SK-N-SH treated with all-trans-retinoic acid at 6 μM for 48 hours (cell line): ENCODE measurements around the gene REPS2.

Experiments used
- ATAC-seq: fragments of 200-7000 bp; cut with Tn5 transposase; 3 replicates; pipeline ENCODE4 v1.9.1; 2020; ENCODE audit warnings: mild to moderate bottlenecking, moderate library complexity
- ARNTL ChIP-seq: fragments of 450-650 bp; formaldehyde crosslinking; IDR thresholded peaks from 2 replicates; pipeline ENCODE4 v1.5.0; 2020; ENCODE audit warnings: low read depth, mild to moderate bottlenecking, moderate library complexity, borderline replicate concordance
- BACH2 ChIP-seq: fragments of 250-450 bp; sonication (Bioruptor Pico); IDR thresholded peaks from 2 replicates; pipeline ENCODE4 v1.9.0; 2021; ENCODE audit warnings: mild to moderate bottlenecking, borderline replicate concordance
- CSDC2 ChIP-seq: fragments of 250-450 bp; sonication (Bioruptor Pico); IDR thresholded peaks from 2 replicates; pipeline ENCODE4 v1.5.0; 2020; ENCODE audit warnings: mild to moderate bottlenecking, moderate library complexity
- ESRRG ChIP-seq: fragments of 250-450 bp; sonication (Bioruptor Pico); IDR thresholded peaks from 2 replicates; pipeline ENCODE4 v1.6.1; 2021; ENCODE audit warnings: mild to moderate bottlenecking
- GLIS3 ChIP-seq: fragments of 250-450 bp; sonication (Bioruptor Pico); IDR thresholded peaks from 2 replicates; pipeline ENCODE4 v1.5.0; 2020; ENCODE audit warnings: mild to moderate bottlenecking, moderate library complexity
- ISL1 ChIP-seq: fragments of 250-450 bp; sonication (Bioruptor Pico); IDR thresholded peaks from 2 replicates; pipeline ENCODE4 v2.1.2; 2022; ENCODE audit warnings: mild to moderate bottlenecking, moderate library complexity
- OSR1 ChIP-seq: fragments of 250-450 bp; sonication (Bioruptor Pico); IDR thresholded peaks from 2 replicates; pipeline ENCODE4 v1.8.0; 2022; ENCODE audit warnings: moderate library complexity, mild to moderate bottlenecking, inconsistent platforms
- PPARA ChIP-seq: fragments of 250-450 bp; sonication (Bioruptor Pico); IDR thresholded peaks from 2 replicates; pipeline ENCODE4 v1.5.0; 2020; ENCODE audit warnings: mild to moderate bottlenecking, borderline replicate concordance
- RARB ChIP-seq: fragments of 250-450 bp; sonication (Bioruptor Pico); IDR thresholded peaks from 2 replicates; pipeline ENCODE4 v1.8.0; 2021; ENCODE audit warnings: mild to moderate bottlenecking, moderate library complexity
- SNAI2 ChIP-seq: fragments of 250-450 bp; sonication (Bioruptor Pico); IDR thresholded peaks from 2 replicates; pipeline ENCODE4 v1.5.0; 2020; ENCODE audit warnings: mild to moderate bottlenecking, moderate library complexity
- TCF4 ChIP-seq: fragments of 250-450 bp; sonication (Bioruptor Pico); IDR thresholded peaks from 2 replicates; pipeline ENCODE4 v1.8.0; 2021; ENCODE audit warnings: mild to moderate bottlenecking, moderate library complexity, borderline replicate concordance
- TOX ChIP-seq: fragments of 250-450 bp; sonication (Bioruptor Pico); IDR thresholded peaks from 2 replicates; pipeline ENCODE4 v1.8.0; 2021; ENCODE audit warnings: mild to moderate bottlenecking, moderate library complexity, borderline replicate concordance
- ZC3H10 ChIP-seq: fragments of 250-450 bp; sonication (Bioruptor Pico); IDR thresholded peaks from 2 replicates; pipeline ENCODE4 v1.5.1; 2021; ENCODE audit warnings: mild to moderate bottlenecking, moderate library complexity
- ZFP3 ChIP-seq: fragments of 250-450 bp; sonication (Bioruptor Pico); IDR thresholded peaks from 2 replicates; pipeline ENCODE4 v1.5.0; 2020; ENCODE audit warnings: mild to moderate bottlenecking, moderate library complexity
- ZFP30 ChIP-seq: fragments of 450-650 bp; formaldehyde crosslinking; IDR thresholded peaks from 2 replicates; pipeline ENCODE4 v1.5.0; 2022; ENCODE audit warnings: mild to moderate bottlenecking, moderate library complexity
- ZNF565 ChIP-seq: fragments of 450-650 bp; formaldehyde crosslinking; conservative IDR thresholded peaks from 2 replicates; pipeline ENCODE4 v1.5.0; 2020; ENCODE audit warnings: low read depth, mild to moderate bottlenecking, moderate library complexity
- ZNF70 ChIP-seq: fragments of 450-650 bp; formaldehyde crosslinking; IDR thresholded peaks from 2 replicates; pipeline ENCODE4 v1.5.0; 2020; ENCODE audit warnings: mild to moderate bottlenecking, moderate library complexity
- ZNF8 ChIP-seq: fragments of 450-650 bp; formaldehyde crosslinking; IDR thresholded peaks from 2 replicates; pipeline ENCODE4 v1.5.0; 2020; ENCODE audit warnings: mild to moderate bottlenecking, moderate library complexity
- TF ChIP-seq, protein P1 (sequence below): fragments of 250-450 bp; sonication (Bioruptor Pico); IDR thresholded peaks from 2 replicates; pipeline ENCODE4 v1.8.0; 2020; ENCODE audit warnings: mild to moderate bottlenecking, moderate library complexity, borderline replicate concordance
- TF ChIP-seq, protein P2 (sequence below): fragments of 250-450 bp; sonication (Bioruptor Pico); IDR thresholded peaks from 2 replicates; pipeline ENCODE4 v1.5.1; 2021; ENCODE audit warnings: mild to moderate bottlenecking, moderate library complexity
- TF ChIP-seq, protein P3 (sequence below): fragments of 250-450 bp; sonication (Bioruptor Pico); IDR thresholded peaks from 2 replicates; pipeline ENCODE4 v1.5.1; 2020; ENCODE audit warnings: low read depth, mild to moderate bottlenecking, moderate library complexity
- TF ChIP-seq, protein P4 (sequence below): fragments of 250-450 bp; sonication (Bioruptor Pico); IDR thresholded peaks from 2 replicates; pipeline ENCODE4 v1.8.0; 2021; ENCODE audit warnings: low read depth, mild to moderate bottlenecking, moderate library complexity, borderline replicate concordance

The REPS2 gene

DNA sequence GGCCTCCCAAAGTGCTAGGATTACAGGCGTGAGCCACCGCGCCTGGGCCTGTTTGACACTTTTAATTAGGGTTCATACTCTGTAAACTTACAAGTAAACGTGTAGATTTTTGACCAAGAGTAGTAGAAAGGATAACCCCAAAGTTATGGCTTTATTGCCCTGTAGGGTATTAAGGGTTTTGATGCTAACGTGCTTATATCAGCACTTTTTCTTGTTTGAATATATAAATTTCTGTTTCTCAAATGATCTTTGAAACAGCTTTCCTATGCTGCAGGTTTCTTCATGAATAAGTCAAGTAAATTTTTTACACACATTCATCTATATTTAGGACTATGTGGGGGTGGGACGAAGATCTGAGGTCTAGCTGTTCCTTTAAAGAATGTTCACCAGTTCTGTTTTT lies 29.3 kb upstream of the REPS2 start:
- no peak for TF ChIP-seq ZNF565 (CRISPR knock-in tag)
- no peak for TF ChIP-seq ARNTL (CRISPR knock-in tag)
- TF ChIP-seq TCF4 (CRISPR knock-in tag) = no peak
- TF ChIP-seq, protein P1, sequence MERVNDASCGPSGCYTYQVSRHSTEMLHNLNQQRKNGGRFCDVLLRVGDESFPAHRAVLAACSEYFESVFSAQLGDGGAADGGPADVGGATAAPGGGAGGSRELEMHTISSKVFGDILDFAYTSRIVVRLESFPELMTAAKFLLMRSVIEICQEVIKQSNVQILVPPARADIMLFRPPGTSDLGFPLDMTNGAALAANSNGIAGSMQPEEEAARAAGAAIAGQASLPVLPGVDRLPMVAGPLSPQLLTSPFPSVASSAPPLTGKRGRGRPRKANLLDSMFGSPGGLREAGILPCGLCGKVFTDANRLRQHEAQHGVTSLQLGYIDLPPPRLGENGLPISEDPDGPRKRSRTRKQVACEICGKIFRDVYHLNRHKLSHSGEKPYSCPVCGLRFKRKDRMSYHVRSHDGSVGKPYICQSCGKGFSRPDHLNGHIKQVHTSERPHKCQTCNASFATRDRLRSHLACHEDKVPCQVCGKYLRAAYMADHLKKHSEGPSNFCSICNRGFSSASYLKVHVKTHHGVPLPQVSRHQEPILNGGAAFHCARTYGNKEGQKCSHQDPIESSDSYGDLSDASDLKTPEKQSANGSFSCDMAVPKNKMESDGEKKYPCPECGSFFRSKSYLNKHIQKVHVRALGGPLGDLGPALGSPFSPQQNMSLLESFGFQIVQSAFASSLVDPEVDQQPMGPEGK (CRISPR knock-in tag) = no peak
- TF ChIP-seq PPARA (CRISPR knock-in tag) = no peak
- TF ChIP-seq ESRRG (CRISPR knock-in tag) = no peak
- TF ChIP-seq ZC3H10 (CRISPR knock-in tag) = no peak
- no peak for TF ChIP-seq TOX
- TF ChIP-seq OSR1 (CRISPR knock-in tag) = no peak
- TF ChIP-seq, protein P2, sequence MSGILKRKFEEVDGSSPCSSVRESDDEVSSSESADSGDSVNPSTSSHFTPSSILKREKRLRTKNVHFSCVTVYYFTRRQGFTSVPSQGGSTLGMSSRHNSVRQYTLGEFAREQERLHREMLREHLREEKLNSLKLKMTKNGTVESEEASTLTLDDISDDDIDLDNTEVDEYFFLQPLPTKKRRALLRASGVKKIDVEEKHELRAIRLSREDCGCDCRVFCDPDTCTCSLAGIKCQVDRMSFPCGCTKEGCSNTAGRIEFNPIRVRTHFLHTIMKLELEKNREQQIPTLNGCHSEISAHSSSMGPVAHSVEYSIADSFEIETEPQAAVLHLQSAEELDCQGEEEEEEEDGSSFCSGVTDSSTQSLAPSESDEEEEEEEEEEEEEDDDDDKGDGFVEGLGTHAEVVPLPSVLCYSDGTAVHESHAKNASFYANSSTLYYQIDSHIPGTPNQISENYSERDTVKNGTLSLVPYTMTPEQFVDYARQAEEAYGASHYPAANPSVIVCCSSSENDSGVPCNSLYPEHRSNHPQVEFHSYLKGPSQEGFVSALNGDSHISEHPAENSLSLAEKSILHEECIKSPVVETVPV = no peak
- no peak for TF ChIP-seq ZNF8 (CRISPR knock-in tag)
- no peak for TF ChIP-seq GLIS3 (CRISPR knock-in tag)
- TF ChIP-seq, protein P3, sequence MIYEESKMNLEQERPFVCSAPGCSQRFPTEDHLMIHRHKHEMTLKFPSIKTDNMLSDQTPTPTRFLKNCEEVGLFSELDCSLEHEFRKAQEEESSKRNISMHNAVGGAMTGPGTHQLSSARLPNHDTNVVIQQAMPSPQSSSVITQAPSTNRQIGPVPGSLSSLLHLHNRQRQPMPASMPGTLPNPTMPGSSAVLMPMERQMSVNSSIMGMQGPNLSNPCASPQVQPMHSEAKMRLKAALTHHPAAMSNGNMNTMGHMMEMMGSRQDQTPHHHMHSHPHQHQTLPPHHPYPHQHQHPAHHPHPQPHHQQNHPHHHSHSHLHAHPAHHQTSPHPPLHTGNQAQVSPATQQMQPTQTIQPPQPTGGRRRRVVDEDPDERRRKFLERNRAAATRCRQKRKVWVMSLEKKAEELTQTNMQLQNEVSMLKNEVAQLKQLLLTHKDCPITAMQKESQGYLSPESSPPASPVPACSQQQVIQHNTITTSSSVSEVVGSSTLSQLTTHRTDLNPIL (CRISPR knock-in tag) = no peak
- no peak for TF ChIP-seq BACH2 (CRISPR knock-in tag)
- no peak for TF ChIP-seq ZFP3 (CRISPR knock-in tag)
- TF ChIP-seq RARB (CRISPR knock-in tag) = no peak
- TF ChIP-seq ZFP30 (CRISPR knock-in tag) = no peak
- no peak for TF ChIP-seq ZNF70 (CRISPR knock-in tag)
- ATAC-seq = no peak

DNA sequence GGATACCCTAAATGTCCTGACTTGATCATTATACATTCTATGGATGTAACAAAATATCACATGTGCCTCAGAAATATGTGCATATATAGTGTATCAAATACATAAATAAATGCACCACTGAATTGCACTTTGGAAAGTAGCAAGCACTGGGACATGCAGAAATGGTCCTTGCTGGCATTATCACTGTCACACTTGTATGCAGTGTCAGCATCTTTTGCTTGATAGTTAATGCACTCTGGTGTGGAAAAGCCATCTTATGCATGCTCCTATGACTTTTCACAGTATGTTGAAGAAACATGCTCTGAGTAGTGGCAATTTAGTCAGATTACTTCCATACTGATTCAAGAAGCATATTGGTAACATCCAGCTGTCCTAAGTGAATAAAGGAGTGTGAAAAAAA lies 27.5 kb upstream of the REPS2 start:
- TF ChIP-seq ZFP30 (CRISPR knock-in tag) = no peak
- TF ChIP-seq ZNF565 (CRISPR knock-in tag) = no peak
- TF ChIP-seq, protein P3 (CRISPR knock-in tag) = no peak
- no peak for TF ChIP-seq CSDC2
- TF ChIP-seq TOX = no peak
- no peak for TF ChIP-seq GLIS3 (CRISPR knock-in tag)
- no peak for TF ChIP-seq TCF4 (CRISPR knock-in tag)
- TF ChIP-seq ZNF8 (CRISPR knock-in tag) = no peak
- TF ChIP-seq, protein P1 (CRISPR knock-in tag) = no peak
- no peak for TF ChIP-seq ESRRG (CRISPR knock-in tag)
- TF ChIP-seq RARB (CRISPR knock-in tag) = no peak
- TF ChIP-seq SNAI2 (CRISPR knock-in tag) = no peak
- TF ChIP-seq ISL1 (CRISPR knock-in tag) = no peak
- TF ChIP-seq, protein P4, sequence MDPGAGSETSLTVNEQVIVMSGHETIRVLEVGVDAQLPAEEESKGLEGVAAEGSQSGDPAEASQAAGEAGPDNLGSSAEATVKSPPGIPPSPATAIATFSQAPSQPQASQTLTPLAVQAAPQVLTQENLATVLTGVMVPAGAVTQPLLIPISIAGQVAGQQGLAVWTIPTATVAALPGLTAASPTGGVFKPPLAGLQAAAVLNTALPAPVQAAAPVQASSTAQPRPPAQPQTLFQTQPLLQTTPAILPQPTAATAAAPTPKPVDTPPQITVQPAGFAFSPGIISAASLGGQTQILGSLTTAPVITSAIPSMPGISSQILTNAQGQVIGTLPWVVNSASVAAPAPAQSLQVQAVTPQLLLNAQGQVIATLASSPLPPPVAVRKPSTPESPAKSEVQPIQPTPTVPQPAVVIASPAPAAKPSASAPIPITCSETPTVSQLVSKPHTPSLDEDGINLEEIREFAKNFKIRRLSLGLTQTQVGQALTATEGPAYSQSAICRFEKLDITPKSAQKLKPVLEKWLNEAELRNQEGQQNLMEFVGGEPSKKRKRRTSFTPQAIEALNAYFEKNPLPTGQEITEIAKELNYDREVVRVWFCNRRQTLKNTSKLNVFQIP (CRISPR knock-in tag) = no peak
- no peak for TF ChIP-seq OSR1 (CRISPR knock-in tag)
- TF ChIP-seq, protein P2 = no peak
- TF ChIP-seq ZC3H10 (CRISPR knock-in tag) = no peak
- no peak for TF ChIP-seq ZNF70 (CRISPR knock-in tag)
- no peak for TF ChIP-seq BACH2 (CRISPR knock-in tag)
- no peak for TF ChIP-seq ARNTL (CRISPR knock-in tag)
- ATAC-seq = no peak
